ENCODE measurements around the gene BATF.

DNA sequence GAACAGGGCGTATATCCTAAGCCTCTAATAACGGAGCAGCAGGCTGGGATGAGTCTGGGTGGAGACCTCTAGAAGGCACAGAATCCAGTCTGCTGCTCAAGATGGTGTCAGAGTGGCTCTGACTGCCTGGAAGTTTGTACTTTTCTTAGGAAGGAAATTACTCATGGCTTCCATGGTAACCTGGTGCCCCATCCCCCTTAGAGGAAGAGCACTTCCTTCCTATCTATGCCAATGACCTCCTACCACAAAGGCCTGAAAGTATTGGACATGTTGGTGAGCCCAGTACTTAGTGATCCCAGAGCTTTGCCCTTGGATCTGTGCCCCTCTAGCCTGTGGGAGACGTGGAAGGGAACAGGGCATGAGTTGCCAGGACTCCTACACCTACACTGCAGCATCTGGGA, 1.5 kb downstream of the BATF start:
- TF ChIP-seq, protein P1, sequence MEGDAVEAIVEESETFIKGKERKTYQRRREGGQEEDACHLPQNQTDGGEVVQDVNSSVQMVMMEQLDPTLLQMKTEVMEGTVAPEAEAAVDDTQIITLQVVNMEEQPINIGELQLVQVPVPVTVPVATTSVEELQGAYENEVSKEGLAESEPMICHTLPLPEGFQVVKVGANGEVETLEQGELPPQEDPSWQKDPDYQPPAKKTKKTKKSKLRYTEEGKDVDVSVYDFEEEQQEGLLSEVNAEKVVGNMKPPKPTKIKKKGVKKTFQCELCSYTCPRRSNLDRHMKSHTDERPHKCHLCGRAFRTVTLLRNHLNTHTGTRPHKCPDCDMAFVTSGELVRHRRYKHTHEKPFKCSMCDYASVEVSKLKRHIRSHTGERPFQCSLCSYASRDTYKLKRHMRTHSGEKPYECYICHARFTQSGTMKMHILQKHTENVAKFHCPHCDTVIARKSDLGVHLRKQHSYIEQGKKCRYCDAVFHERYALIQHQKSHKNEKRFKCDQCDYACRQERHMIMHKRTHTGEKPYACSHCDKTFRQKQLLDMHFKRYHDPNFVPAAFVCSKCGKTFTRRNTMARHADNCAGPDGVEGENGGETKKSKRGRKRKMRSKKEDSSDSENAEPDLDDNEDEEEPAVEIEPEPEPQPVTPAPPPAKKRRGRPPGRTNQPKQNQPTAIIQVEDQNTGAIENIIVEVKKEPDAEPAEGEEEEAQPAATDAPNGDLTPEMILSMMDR (IDR thresholded peaks at IDR 0.05), result no peak
- TF ChIP-seq POLR2A (IDR thresholded peaks at IDR 0.05), result no peak
